Colonic mucosa (tissue), 4 donors: ENCODE results near the gene NKX2-1. TPM values are rescaled to one million over a fixed set of nuclear protein-coding genes. Genes with fewer than 3 reads are reported as not detected.

ENCODE experiments used
- DNase-seq: peaks from one replicate; pipeline ENCODE4 v3.0.0-alpha.2; 2020
- H3K27ac ChIP-seq: fragments of 200-600 bp; one replicate; pipeline ENCODE4 v1.8.0; 2021
- H3K27me3 ChIP-seq: fragments of 200-600 bp; one replicate; pipeline ENCODE4 v1.8.0; 2021
- H3K36me3 ChIP-seq: fragments of 200-600 bp; one replicate; pipeline ENCODE4 v1.8.0; 2021
- H3K4me1 ChIP-seq: fragments of 200-600 bp; one replicate; pipeline ENCODE4 v1.8.0; 2021; ENCODE audit warnings: mild to moderate bottlenecking
- H3K4me3 ChIP-seq: fragments of 200-600 bp; one replicate; pipeline ENCODE4 v1.8.0; 2021
- H3K9ac ChIP-seq, 2 donors: one replicate each; pipeline ENCODE4 v1.7.0; 2013; ENCODE audit warnings: control low read depth in 2 of 2, low read depth in 2 of 2, low read length in 2 of 2
- H3K9me3 ChIP-seq: fragments of 200-600 bp; one replicate; pipeline ENCODE4 v1.8.0; 2021
- intact Hi-C: fragments of 100-400 bp; cut with DNase I; formaldehyde crosslinking; loops from one replicate; pipeline ENCODE4 v1.14.1; 2022
- total RNA-seq, 2 donors: library from RNA; stranded (reverse); fragmentation: NEBNext Ultra II Directional in 1 of 2; extraction: Animal tissue kit (Norgen Biotek cat#: 25700) in 1 of 2; gene quantifications; one replicate each; pipeline ENCODE4 v1.2.1, GENCODE V29; 2021
- TF ChIP-seq, protein P1 (sequence below): fragments of 200-600 bp; IDR thresholded peaks from one replicate; pipeline ENCODE4 v1.8.0; 2022; ENCODE audit warnings: antibody characterized with exemption, mild to moderate bottlenecking
- donor health status: healthy.
- donor health status: DM: no; HTN: no; CAD: no.
- donor health status: DM: no; HTN: no; CAD: no.

Gene NKX2-1
- total RNA-seq, 2 donors from 2014 or later, result 0.32 TPM; not detected in 1

DNA sequence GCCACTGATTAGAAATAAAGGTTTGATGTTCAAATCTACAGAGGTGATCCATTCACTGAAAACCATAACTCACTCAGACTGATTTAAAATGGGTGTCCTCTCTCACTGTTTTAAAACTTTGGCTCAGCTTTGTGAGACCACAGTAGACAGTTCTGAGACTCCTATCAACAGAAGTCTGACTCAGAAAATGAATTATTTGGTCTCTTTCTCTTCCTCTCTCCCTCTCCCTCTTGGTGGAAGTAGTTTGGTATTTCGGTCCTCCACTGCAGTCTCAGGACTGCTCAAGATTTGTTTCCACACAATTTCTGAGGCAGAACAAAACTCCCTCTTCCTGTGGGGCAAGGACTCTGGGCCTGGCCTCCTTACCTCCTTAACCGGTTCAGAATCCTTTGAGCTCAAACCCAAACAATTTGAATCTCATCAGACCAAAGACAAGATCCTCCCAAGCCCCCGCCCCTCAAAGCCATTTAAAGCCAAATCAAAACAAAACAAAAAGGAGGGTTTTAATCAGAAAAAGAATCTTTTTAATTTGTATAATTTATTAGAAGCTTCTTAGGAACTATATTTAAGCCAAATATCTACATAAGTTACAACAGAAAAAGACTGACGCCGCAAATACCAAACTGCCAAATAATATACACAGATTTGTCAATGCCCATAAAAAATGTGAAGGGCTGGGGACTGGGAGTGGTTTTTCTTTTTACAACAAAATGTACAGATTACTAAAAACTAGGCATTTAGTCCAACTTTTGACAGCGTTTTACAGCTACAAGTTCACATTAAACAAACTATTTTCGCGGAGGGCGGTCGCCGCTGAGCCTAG is 3.9 kb downstream of the NKX2-1 start:
- intact Hi-C loops, result no loop called here
- no peak overlapping the region for H3K4me3 ChIP-seq
- TF ChIP-seq, protein P1, sequence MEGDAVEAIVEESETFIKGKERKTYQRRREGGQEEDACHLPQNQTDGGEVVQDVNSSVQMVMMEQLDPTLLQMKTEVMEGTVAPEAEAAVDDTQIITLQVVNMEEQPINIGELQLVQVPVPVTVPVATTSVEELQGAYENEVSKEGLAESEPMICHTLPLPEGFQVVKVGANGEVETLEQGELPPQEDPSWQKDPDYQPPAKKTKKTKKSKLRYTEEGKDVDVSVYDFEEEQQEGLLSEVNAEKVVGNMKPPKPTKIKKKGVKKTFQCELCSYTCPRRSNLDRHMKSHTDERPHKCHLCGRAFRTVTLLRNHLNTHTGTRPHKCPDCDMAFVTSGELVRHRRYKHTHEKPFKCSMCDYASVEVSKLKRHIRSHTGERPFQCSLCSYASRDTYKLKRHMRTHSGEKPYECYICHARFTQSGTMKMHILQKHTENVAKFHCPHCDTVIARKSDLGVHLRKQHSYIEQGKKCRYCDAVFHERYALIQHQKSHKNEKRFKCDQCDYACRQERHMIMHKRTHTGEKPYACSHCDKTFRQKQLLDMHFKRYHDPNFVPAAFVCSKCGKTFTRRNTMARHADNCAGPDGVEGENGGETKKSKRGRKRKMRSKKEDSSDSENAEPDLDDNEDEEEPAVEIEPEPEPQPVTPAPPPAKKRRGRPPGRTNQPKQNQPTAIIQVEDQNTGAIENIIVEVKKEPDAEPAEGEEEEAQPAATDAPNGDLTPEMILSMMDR, result no peak
- no peaks in the 10 kb centered on the region for H3K36me3 ChIP-seq
- no peak overlapping the region for H3K27ac ChIP-seq
- H3K27me3 ChIP-seq, result peaks cover 98% of the 10 kb centered on the region
- H3K9me3 ChIP-seq, result no peaks in the 10 kb centered on the region
- no peak overlapping the region for H3K9ac ChIP-seq
- H3K4me1 ChIP-seq, result peaks cover 11% of the 10 kb centered on the region
- DNase-seq, result no peak

DNA sequence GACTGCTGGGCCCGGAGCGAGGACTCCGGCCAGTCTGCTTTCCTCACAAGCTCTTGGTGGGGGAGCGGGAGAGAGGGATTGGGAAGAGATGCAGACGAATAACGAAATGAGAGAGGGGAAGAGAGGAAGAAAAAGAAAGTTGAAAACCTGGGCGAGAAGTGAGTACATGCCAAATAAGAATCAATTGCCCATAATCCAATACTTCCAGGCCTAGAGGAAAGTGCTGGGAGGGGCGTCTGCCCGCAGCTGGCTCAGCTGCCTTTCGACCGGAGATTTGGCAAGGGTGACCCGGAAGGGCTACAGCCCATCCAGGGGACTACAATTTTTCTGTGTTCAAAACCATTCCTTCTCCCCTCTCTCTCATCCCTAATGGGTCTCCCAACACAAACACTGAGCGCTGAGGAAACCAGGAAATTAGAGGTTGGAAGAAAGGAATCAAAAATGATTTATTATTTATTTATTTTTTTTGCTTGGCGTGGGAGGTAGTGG is 4.9 kb downstream of the NKX2-1 start:
- Histone ChIP-seq H3K27me3 (peaks cover 98% of the 10 kb centered on the region), H3K9ac (no peak overlapping the region), H3K4me1 (peaks cover 6% of the 10 kb centered on the region), H3K27ac (no peak overlapping the region), H3K9me3 (no peaks in the 10 kb centered on the region), H3K36me3 (no peaks in the 10 kb centered on the region), H3K4me3 (no peak overlapping the region)
- DNase-seq, result no peak
- TF ChIP-seq, protein P1, result no peak
- intact Hi-C loops, result no loop called here

DNA sequence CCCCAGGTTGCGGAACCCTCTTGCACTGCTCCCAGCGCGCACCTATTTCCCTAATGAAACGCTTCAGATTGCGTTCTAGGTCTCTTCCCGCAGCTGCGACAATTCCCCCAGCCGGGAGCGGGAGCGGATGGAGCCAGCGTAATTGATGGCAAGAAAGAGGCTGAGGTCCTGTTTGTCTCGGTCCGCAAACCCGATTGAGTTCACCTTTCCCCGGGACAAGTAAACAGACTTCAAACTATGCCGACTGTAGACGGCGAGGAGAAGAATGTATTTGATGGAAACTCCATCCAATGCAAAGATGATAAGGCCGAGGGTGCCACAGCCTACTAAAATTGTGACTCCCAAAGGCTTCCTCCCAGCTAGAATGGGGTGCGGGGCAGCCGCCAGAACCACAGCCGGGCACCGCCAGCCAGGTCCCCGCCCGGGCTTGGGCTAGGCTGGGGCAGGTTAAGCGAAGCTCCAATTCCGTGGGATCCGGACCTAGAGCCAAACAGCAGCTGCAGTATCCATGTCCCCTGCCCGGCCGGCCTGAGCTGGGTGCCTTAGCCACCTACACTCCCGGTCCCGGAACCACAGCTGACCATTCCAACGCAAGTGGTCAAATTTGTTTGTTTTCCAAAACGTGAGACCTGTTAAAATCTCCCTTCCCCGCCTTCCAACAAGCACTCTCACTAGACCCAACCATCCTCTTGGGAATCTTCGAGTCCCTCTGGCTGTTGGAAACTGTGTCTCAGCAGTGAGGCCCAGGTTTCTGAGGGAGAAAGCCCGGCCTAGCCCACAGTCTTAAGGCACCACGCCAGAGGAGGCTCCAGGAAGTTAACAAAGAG is 5.5 kb downstream of the NKX2-1 start:
- intact Hi-C loops, result no loop called here
- H3K36me3 ChIP-seq, result no peaks in the 10 kb centered on the region
- H3K9ac ChIP-seq, result no peak overlapping the region
- peaks cover 98% of the 10 kb centered on the region for H3K27me3 ChIP-seq
- no peak overlapping the region for H3K27ac ChIP-seq
- DNase-seq, result no peak
- H3K9me3 ChIP-seq, result no peaks in the 10 kb centered on the region
- peaks cover 6% of the 10 kb centered on the region for H3K4me1 ChIP-seq
- TF ChIP-seq, protein P1, result no peak
- no peak overlapping the region for H3K4me3 ChIP-seq

DNA sequence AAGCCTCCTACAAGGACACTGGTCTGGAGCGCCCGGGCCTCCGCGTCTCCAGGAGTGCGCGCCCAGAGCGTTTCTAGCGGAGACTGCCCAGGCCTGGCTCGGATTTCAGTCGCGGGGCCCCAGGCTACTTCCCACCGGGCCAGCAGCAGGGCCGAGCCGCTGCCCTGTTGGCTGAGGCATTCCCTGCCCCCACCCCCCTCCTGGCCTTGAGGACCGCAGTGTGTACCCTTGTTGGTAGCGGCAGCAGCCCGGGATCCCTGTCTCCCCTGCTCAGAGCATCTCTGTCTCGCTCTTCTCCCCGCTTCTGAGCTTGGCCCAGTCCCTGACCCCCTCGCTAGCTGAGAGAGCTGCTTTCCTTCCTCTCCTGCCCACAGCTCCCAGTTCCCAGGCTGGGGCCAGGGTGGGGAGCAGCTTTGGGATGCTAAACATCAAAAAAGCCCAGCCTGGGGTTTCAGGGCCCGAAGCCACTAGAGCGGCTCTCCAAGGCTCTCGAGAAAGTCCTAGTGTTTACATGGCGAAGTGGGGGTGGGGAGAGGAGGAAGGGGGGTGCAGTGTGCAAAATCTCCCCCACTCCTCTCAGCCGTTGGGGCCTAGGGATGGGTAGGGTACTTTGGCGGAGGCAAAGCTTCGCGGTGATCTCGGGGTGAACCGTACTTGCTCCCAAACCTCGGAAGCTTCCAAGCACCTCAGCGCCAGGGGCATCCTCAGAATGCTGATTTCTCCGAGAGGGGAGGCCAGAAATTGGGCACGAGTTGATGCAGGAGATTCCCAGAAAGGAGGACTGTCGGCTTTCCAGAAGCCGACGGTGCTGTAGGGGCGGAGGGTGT is 6.4 kb downstream of the NKX2-1 start:
- H3K4me3 ChIP-seq, result no peak overlapping the region
- peaks cover 1% of the 10 kb centered on the region for H3K4me1 ChIP-seq
- peaks cover 98% of the 10 kb centered on the region for H3K27me3 ChIP-seq
- intact Hi-C loops, result no loop called here
- DNase-seq, result no peak
- TF ChIP-seq, protein P1, result no peak
- H3K36me3 ChIP-seq, result no peaks in the 10 kb centered on the region
- no peak overlapping the region for H3K9ac ChIP-seq
- no peaks in the 10 kb centered on the region for H3K9me3 ChIP-seq
- no peak overlapping the region for H3K27ac ChIP-seq

DNA sequence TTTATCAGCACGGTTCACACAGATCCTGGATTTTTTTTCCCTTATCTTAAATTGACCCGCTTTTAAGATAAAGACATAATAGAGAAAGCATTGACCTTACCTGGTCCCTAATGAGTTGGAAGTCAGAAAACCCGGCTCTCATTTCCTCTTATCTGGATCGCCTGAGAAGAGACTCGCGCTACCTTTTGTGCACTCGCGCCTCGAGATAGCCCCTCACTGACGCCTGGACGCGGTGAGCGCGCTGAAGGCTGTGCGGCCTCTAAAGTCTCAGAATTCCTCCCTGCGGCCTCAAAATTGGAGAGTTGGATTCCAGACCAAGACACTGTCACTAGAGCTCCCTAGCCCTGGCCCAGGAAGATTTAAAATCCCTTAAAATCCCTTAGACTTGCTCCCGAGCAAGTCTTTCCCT is 7.0 kb downstream of the NKX2-1 start:
- Histone ChIP-seq H3K9me3 (no peaks in the 10 kb centered on the region), H3K27me3 (peaks cover 96% of the 10 kb centered on the region), H3K9ac (no peak overlapping the region), H3K27ac (no peak overlapping the region), H3K36me3 (no peaks in the 10 kb centered on the region), H3K4me3 (no peak overlapping the region), H3K4me1 (no peaks in the 10 kb centered on the region)
- TF ChIP-seq, protein P1, result no peak
- intact Hi-C loops, result no loop called here
- no peak for DNase-seq
